CD1c-positive myeloid dendritic cell (primary cell): ENCODE results near the gene EIF1.
A peak's percentile ranks its signal among the peaks of the same experiment; 100 is the strongest.
"Not testable (repeated sequence)": the region's sequence is repeated elsewhere in the genome, so short reads cannot be mapped to it uniquely, and the experiment has no call there.

Experiments used
- DNase-seq: peaks from one replicate; pipeline ENCODE4 v3.0.0-alpha.2; 2016; ENCODE audit errors: extremely low spot score

EIF1 gene

DNA sequence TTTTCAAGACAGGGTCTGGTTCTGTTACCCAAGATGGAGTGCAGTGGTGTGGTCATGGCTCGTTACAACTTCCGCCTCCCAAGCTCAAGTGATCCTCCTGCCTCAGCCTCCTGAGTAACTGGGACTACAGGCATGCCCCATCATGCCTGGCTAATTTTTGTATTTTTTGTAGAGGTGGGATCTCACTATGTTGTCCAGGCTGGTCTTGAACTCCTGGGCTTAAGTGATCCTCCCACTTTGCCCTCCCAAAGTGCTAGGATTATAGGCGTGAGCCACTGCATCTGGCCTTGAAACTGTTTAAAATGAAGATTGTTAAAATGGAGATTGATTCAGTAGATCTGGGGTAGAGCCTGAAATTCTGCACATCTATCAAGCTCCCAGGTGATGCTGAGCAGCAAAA is 12.2 kb downstream of the EIF1 start:
- not testable (repeated sequence) for DNase-seq

DNA sequence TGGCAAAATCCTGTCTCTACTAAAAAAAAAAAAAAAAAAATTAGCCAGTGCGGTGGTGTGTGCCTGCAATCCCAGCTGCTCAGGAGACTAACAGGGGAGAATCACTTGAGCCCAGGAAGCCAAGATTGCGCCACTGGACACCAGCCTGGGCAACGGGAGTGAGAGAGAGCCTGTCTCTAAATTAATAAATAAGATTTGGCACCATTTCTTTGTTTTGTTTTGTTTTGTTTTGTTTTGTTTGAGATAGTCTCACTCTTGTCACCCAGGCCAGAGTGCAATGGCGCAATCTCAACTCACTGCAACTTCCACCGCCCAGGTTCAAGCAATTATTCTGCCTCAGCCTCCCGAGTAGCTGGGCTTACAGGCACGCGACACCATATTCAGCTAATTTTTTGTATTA is 14.0 kb downstream of the EIF1 start:
- no peak for DNase-seq

DNA sequence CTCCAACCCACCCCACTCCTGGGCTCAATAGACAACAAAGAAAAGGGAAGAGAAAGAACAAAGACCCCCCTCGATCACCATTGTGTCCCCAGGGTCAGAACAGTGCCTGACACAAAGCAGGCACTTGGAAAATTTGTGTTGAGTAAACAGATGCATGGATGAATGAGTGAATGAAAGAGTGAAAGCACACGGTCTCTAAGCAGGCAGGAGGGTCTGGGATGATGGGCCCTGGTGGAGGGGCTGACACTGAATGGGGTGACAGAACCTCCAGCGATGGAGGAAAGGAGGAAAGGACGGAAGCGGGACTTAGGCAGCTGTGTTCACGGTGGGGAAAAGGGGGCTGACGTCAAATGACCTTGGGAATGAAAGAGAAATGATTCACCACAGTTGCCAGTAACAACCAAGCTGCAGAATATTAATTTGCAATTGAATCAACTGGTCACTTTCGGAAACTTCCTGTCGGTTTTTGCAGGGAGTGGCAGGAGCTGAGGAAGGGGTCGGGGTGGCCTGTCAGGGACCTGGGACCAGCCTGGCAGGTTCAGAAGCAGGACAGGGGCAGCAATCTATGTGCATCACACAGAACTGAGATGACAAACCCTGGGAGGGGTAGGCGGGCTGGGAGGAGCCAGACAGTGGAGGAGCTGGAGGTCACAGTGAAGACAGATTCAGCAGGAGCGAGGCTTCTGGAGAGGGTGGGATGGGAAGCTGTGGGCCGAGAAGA is 16.7 kb downstream of the EIF1 start:
- DNase-seq, result no peak

DNA sequence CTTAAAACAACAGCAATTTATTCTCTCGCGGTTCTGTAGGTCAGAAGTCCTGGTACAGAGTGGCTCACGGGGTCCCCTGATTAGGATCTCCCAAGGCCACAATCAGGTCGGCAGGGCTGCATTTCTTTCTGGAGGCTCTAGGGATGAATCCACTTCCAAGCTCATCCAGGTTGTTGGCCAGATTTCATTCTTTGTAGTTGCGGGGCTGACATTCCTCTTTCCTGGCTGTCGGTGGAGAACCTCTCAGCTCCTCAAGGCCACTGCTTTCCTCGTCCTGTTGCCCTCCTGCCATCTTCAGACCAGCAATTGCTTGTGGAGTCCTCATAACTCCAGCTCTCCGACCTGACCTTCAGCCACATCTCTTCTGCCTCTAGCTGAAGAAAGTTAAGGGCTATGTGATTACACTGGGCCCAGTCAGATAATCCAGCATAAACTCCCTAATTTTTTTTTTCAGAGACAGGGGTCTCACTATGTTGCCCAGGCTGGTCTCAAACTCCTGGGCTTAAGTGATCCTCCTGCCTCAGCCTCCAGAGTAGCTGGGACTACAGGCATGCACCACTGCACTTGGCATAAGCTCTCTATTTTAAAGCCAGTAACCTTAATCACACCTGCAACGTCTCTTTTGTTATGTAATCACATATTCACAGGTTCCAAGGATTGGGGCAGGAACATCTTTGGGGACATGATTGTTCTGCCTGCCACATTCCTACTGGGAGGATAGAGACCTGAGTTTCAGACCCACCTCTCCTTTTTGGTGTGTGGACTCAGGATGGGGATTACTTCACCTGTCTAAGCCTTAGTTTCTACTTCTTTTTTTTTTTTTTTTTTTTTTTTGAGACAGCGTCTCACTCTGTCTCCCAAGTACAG is 19.4 kb downstream of the EIF1 start:
- DNase-seq, result no peak

DNA sequence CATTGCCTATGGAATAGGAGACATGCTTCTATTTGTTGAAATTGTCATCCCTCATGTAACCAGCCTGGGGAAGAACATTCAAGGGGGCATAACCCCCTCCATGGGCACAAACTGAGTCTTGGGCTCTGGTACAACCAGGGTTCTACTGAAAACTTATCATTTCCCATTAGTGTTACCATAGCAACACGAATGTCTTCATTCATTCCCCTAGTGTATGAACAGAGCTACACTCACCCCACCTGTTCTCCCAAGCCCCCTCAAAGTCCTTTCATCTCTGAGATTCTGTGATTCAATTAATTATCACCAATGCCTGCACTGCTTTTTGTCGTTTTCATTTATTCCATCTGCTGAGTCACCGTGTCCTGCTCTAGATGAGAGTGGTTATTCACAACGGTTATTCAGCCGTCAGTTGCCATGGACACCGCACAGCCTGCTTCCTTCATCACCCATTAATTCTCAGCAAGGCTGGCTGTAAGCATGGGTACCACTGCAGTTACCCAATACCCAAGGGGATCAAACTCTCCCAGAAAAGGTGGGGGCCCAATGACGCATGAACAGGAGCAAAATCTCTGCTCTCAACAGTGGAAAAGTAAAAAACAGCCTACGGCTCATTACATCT is 21.9 kb downstream of the EIF1 start:
- DNase-seq, result no peak

DNA sequence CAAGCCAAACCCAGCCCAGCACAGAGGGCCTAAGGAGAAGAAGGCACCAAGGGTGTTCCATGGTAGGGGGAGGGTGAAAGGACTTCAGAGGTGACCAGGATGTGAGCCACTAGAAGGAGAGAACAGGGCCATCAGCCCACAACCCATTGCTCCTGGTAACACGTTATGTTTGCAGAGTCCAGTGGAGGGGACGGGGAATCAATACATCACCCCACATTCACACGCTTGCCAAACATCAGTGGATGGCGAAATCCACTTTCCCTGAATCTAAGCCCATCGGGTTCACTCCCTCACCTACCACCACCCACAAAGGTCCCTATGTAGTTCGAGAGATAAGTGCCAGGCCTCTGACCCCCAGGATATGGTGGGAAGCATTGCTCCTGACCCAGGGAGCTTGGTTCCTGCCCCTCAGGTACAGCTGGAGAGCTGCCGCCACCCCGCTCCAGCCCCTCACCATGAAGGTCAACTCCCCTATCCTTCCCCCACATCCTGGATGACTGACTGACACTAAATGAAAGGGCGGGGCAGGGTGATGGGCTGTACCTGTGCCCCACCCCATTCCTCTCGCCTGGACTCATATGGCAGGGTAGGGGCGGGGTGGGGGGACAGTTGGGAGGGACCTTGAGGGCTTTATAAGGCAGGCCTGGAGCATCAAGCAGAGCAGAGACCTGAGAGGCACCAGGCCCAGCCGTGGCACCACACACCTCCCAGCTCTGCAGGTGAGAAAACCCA is 23.1 kb downstream of the EIF1 start, which contains the start of gene GAST:
Gene GAST, plus strand, starts transcription at position 663 of the 732 bp plus-strand sequence. CDS start 3,106 bp downstream, outside the sequence.
- no peak for DNase-seq

DNA sequence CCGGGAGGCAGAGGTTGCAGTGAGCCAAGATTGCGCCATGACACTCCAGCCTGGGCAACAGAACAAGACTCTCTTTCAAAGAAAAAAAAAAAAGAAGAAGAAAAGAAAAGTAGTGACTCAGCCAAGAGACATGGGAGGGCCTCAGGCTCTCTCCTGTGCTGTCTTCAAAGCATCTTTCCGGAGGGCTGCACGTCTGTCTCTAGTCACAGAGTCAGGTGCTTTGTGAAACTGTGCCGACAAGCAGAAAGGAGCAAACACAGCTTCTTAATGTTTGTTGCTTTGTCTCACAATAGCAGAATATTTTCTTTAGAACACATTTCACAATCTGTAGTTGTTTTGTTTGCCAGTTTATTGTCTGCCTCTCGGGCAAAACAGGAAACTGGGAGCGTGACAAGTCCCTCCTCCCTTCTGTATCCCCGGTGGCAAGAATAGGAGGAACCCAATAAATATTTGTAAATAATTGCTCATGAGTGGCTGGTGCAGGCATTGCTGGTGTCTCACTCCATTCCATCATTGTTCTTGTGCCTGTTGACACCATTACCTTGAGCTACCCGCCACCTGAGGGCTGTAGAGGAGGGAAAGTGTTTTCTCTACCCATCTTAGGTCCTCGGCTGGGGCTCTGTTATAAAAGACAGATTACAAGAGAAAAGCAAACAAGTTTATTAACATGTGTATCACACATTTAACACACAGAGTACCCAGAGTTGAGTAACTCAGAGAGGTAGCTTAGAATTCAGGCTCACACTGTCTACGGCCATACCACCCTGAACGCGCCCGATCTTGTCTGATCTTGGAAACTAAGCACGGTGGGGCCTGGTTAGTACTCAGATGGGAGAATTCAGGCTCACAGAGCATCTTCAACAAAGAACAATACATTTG is 29.0 kb downstream of the EIF1 start:
- DNase-seq, result peak; percentile 79

DNA sequence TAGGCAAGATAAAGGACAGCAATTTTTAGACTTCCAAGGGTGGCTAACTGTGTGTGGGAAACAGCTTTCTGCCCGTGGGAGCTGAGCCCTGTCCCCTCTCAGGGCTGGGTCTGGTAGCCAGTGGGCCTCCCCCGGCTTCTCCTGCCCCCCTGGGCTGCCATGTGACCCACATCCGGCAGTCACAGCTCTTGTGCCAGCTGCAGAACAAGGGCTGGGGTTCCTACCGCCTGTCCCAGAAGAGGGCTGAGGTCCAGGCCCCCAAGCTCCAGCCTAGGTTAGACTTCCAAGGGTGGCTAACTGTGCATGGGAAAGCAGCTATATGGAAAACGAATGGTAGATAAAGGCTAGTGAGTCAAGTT is 29.6 kb downstream of the EIF1 start:
- no peak for DNase-seq

DNA sequence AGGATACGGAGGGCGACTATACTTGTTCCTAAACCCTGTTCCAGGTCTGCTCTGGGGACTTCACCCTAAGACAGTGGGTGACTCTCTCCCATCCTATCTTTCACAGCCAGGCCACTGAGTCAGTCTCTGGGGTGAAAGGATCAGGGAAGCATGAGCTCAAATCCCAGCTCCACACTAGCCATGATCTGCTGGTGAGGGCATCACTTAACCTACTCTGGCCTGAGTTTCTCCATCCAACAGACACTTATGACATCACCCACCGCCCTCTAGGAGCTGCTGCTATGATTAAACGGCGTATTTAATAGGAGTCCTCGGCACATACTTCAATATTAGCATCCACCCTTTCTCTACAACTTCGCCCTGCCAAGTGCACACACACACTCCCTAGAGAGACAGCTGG is 33.5 kb downstream of the EIF1 start:
- DNase-seq, result no peak

DNA sequence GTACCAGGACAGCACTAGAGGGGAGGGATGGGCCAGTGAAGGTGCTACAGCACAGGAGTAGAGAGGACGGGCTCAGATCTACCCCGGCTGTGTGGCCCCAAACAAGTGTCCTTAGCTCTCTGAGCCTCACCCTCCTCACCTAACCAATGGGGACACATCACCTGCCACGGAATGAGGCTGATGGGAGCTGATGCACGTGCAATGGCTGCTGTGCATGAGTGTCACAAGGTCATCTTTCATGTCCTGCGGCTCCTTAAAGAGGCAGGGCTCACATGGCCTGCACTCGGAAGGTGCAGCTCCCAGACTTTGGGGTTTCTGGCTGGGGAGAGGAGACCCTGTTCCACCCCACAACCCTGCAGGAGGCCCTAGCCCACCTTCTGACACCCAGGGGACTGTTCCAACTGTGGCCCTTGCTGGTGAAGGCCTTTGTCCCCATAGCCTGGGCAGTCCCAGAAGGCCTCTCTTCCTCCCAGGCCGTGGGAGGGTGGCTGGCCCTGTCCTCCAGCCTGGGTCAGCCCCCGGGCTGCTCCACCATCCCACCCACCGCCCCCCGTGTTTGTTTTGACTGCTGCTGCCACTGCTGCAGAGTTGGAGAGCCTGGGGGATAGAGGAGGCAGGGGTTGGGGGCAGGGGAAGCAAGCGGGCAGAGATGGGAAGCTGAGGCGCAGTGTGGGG is 35.3 kb downstream of the EIF1 start:
- no peak for DNase-seq

DNA sequence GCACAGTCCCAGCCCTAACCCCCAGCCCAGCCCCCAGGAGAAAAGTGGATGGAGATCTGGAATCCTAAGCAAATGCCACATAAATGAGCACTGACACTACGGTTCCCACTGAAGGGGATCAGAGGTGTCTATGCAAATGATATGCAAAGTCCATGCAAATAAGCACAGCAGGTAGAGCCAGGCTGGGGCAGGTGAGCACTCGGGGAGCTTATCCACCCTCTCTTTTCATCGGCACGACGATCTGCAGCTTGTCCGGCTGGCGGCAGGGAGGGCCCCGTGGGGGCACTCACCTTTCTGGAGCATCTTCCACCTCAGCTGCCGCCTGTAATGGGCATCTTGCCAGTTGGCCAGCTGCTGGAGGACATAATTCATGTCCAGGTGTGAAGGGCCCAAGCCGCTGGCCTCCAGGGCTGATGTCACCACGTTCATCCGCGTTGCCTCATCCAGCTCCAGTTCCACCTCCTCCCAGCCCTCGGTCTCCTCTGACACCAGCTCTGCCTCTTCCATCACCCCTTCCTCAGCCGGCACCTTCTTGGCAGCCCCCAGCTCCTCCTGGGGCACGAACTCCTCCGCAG is 35.9 kb downstream of the EIF1 start:
- no peak for DNase-seq

DNA sequence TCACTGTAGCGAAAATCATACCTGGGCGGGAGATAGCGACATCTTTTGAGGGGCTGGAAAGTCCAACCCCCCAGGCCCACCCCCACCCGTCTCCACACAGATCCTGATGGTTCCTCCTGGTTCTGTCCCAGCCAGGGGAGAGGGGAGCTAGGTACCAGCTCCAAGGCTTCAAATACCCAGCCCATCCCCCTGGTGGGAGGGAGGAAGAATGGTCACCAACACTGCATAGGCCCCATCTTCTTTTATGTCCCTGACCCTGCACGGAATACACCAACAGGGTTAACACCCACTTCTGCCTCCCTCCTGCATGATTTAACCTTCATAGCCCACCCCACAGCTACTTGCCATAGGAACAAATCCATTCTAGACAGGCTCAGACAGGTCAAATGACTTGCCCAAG is 36.4 kb downstream of the EIF1 start:
- no peak for DNase-seq

DNA sequence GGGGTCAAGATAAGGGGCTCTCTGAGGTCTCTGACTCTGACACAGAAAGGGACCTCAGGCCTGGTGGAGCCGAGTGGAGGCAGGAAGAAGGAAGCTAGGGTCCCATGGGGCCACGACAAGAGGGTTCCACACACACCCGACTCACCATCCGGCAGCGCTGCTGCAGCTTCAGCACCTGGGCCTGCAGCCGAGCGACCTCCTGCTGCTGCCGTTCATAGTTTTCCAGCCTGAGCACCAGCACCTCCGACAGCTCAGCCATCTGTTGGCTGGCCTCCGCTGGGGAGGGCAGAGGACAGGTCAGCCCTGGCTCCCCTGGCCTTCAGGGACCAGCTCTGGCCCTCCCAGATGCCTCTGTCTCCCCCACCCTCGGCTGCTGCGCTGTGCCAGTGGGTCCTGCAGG is 39.4 kb downstream of the EIF1 start:
- no peak for DNase-seq

DNA sequence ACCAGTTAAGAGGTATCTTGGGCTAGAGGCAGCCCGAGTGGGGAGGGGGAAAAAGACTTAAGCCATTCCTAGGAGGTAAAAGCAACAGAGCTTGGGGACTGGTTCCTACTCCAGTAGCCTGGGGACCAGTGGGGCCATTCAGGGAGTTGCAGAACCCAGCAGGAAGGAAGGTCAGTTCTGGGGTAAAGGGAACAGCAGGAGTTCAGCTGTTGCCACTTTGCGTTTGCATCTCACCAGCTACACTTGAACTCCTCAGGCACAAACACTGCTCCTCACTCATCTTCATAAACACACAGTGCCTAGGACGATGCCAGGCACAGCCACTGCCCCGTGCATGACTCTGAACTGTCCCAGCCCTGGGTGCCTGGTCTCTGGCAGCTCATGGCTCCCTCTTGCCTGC is 41.8 kb downstream of the EIF1 start:
- no peak for DNase-seq

DNA sequence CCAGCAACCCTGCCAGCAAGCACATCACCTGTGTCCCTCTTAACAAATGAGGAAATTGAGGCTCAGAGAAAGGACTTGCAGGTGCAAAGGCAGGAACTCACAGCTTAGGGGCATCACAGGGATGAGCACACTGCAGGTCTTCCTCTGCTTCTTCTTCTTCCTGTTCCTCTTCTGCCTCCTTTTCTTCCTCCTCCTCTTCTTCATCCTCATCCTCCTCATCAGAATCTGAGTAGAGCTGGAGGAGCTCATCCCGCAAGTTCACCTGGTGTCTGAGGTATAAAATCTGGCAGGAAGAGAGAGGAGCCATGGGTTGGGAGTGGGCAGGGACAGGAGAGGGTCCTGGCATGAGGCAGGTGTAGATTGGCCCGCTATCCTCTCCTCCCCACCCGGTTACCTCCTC is 43.2 kb downstream of the EIF1 start:
- DNase-seq, result no peak

DNA sequence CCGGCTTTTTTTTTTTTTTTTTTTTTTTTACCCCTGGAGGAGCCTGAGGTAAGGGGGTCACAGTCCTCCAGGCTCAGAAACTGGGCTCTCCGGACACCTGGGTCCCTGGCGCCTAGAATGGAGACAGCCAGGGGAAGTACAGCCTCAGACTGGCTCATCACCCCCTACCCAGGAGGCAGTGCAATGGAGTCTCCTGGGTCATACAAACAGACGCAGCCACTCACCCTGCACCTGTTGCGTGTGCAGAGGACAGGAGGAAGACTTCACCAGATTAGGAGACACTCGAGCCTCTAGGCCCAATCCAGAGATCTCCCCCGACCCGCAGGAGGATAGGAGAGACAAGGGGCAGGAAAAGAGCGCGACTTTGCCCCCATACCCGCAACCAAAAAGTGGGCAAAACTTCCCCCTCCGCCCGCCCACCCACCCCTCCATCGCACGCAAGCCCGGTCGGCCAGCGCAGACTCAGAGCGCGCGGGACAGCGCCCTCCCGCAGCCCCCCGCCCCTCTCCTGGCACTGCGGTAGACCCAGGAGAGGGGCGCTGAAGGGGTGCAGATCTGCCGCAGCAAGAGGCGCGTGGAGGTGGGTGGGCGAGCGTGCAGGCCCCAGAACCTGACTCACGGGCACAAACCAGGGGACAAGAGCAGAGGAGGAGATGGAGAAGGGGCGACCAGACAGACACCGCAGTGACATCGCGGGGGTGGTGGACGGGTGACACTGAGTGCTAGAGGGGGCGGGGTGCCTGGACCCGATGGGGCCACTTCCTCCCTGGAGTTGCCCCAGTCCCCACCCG is 44.9 kb downstream of the EIF1 start:
- peak; percentile 18 for DNase-seq

DNA sequence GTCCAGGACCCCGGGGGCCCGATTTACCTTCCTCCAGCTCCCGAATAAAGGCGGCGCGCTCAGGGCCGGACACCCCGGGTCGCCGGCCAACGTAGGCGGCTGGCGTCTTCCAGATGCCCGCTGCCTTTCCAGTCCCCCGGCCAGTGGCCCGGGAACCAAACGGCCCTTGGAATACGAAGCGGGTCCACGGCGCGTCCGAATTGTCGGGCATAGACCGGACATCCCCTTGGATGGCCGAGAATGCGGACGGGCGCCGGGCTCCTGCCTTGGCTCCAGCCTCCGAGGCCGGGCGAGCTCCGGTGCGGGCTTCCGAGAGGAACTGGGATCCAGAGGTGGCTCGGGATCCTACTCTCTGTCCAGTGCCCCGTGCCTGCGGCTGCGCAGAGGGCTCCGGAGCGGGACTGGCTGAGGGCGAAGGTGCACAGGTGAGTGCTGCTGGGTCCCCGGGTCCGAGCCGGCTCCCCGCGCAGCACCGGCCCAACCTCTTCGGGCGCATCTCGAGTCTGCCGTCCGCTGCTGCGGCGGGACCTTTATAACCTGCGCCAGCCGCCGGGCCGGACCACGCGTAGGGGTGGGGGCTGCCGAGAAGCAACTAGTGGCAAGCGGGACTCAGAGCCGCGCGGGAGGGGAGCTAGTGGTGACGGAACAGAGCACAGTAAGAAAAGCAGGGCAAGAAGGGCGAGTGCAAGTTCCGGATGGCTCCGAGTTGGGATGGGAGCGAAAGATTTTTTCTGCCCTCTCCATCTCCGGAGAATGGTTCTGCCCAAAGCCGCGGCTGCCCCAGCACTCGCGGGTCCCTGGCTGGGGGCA is 45.7 kb downstream of the EIF1 start, which contains the start of gene HAP1:
Gene HAP1, minus strand, starts transcription at position 505 of the 810 bp plus-strand sequence. Its CDS starts 9 bp downstream, at position 496.
- DNase-seq, result peak; percentile 14

DNA sequence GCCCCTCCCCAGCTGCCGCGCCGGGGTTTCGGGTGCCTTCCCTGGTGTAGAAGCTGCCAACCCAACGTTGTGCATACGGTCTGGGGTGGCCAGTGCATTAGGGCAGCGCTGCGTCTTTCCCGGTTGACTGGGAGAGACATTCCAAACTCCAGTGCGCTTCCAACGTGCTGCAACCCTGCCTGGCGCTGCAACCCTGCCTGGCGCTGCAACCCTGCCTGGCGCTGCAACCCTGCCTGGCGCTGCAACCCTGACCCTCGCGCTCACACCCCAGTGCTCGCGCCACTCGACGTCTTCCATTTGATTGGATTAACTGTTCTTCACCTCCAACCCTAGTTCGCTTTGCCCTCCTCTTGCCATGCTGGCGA is 46.2 kb downstream of the EIF1 start:
- no peak for DNase-seq
